HEK293 (cell line): ENCODE results near the gene SDE2.

Source experiments
- CTCF ChIA-PET: fragments of 350-600 bp; formaldehyde crosslinking; extraction: SDS; loops from one replicate; lab custom pipeline; 2021; ENCODE audit warnings: antibody characterized with exemption; lab: Yijun Ruan, JAX
- POLR2A ChIA-PET: fragments of 300-600 bp; formaldehyde crosslinking; extraction: SDS; loops from one replicate; lab custom pipeline; 2020; ENCODE audit warnings: antibody characterized with exemption, inconsistent platforms; lab: Yijun Ruan, JAX
- H3K27ac ChIP-seq: fragments of 200-500 bp; sonication (Bioruptor generic); 2 replicates; pipeline ENCODE4 v1.5.1; 2014; ENCODE audit warnings: low read depth, low read length, control low read depth, inconsistent platforms; ENCODE audit errors: extremely low read depth
- H3K36me3 ChIP-seq, 2 experiments: fragments of 200-500 bp in 1 of 2; sonication (Bioruptor generic) in 1 of 2; 1 replicate in 1 of 2; 2 replicates in 1 of 2; pipeline ENCODE4 v1.5.1; 2014 to 2017; ENCODE audit warnings: inconsistent platforms in 2 of 2, low read length in 2 of 2; ENCODE audit not compliant: control insufficient read depth in 2 of 2, insufficient read depth in 1 of 2
- H3K4me1 ChIP-seq: fragments of 200-500 bp; sonication (Bioruptor generic); 2 replicates; pipeline ENCODE4 v1.5.1; 2014; ENCODE audit warnings: mild to moderate bottlenecking, low read length, inconsistent platforms; ENCODE audit not compliant: control insufficient read depth, insufficient read depth
- H3K4me3 ChIP-seq: 2 replicates; pipeline ENCODE4 v1.5.1; 2011; ENCODE audit warnings: low read depth, mild to moderate bottlenecking, control low read depth, low read length, moderate library complexity
- H3K9me3 ChIP-seq: fragments of 200-500 bp; sonication (Bioruptor generic); 2 replicates; pipeline ENCODE4 v1.5.1; 2014; ENCODE audit warnings: low read depth, low read length, inconsistent platforms; ENCODE audit not compliant: control insufficient read depth, insufficient read depth
- KLF16 ChIP-seq: fragments of 450-650 bp; formaldehyde crosslinking; IDR thresholded peaks from 2 replicates; pipeline ENCODE4 v1.5.1; 2017; ENCODE audit warnings: missing biosample characterization, missing genetic modification characterization
- MZF1 ChIP-seq: fragments of 450-650 bp; formaldehyde crosslinking; IDR thresholded peaks from 2 replicates; pipeline ENCODE4 v1.5.1; 2017; ENCODE audit warnings: missing biosample characterization, missing genetic modification characterization, borderline replicate concordance
- OSR2 ChIP-seq: fragments of 450-650 bp; formaldehyde crosslinking; IDR thresholded peaks from 2 replicates; pipeline ENCODE4 v1.5.1; 2016; ENCODE audit warnings: missing biosample characterization, missing genetic modification characterization
- RBAK ChIP-seq: fragments of 450-650 bp; formaldehyde crosslinking; IDR thresholded peaks from 2 replicates; pipeline ENCODE4 v1.5.1; 2016; ENCODE audit warnings: missing biosample characterization, missing genetic modification characterization
- SALL2 ChIP-seq: fragments of 450-650 bp; formaldehyde crosslinking; IDR thresholded peaks from 2 replicates; pipeline ENCODE4 v1.5.0; 2017; ENCODE audit warnings: missing biosample characterization, mild to moderate bottlenecking, missing genetic modification characterization, borderline replicate concordance
- SCRT2 ChIP-seq: fragments of 450-650 bp; formaldehyde crosslinking; IDR thresholded peaks from 2 replicates; pipeline ENCODE4 v1.5.1; 2016; ENCODE audit warnings: missing biosample characterization, missing genetic modification characterization
- SP3 ChIP-seq: fragments of 450-650 bp; formaldehyde crosslinking; IDR thresholded peaks from 2 replicates; pipeline ENCODE4 v1.5.1; 2016; ENCODE audit warnings: missing biosample characterization, missing genetic modification characterization
- ZBTB20 ChIP-seq: fragments of 450-650 bp; formaldehyde crosslinking; IDR thresholded peaks from 2 replicates; pipeline ENCODE4 v1.5.1; 2016; ENCODE audit warnings: missing biosample characterization, missing genetic modification characterization
- ZBTB21 ChIP-seq: fragments of 450-650 bp; formaldehyde crosslinking; IDR thresholded peaks from 2 replicates; pipeline ENCODE4 v1.5.1; 2017; ENCODE audit warnings: missing biosample characterization, missing genetic modification characterization
- ZFP3 ChIP-seq: fragments of 450-650 bp; formaldehyde crosslinking; IDR thresholded peaks from 2 replicates; pipeline ENCODE4 v1.5.1; 2016; ENCODE audit warnings: low read depth, missing biosample characterization, missing genetic modification characterization
- ZFP41 ChIP-seq: fragments of 450-650 bp; formaldehyde crosslinking; IDR thresholded peaks from 2 replicates; pipeline ENCODE4 v1.5.1; 2016; ENCODE audit warnings: missing biosample characterization, missing genetic modification characterization, borderline replicate concordance
- ZNF138 ChIP-seq: fragments of 450-650 bp; formaldehyde crosslinking; IDR thresholded peaks from 2 replicates; pipeline ENCODE4 v1.5.1; 2016; ENCODE audit warnings: missing biosample characterization, missing genetic modification characterization, borderline replicate concordance
- ZNF140 ChIP-seq: fragments of 450-650 bp; formaldehyde crosslinking; IDR thresholded peaks from 2 replicates; pipeline ENCODE4 v1.5.1; 2016; ENCODE audit warnings: missing biosample characterization, missing genetic modification characterization
- ZNF214 ChIP-seq: fragments of 450-650 bp; formaldehyde crosslinking; IDR thresholded peaks from 2 replicates; pipeline ENCODE4 v1.5.1; 2017; ENCODE audit warnings: missing biosample characterization, mild to moderate bottlenecking, missing genetic modification characterization, borderline replicate concordance
- ZNF221 ChIP-seq: fragments of 450-650 bp; formaldehyde crosslinking; IDR thresholded peaks from 2 replicates; pipeline ENCODE4 v1.5.1; 2017; ENCODE audit warnings: missing biosample characterization, missing genetic modification characterization, borderline replicate concordance
- ZNF292 ChIP-seq: fragments of 450-650 bp; formaldehyde crosslinking; IDR thresholded peaks from 2 replicates; pipeline ENCODE4 v1.5.1; 2016; ENCODE audit warnings: low read depth, missing biosample characterization, missing genetic modification characterization, borderline replicate concordance
- ZNF354C ChIP-seq: fragments of 450-650 bp; formaldehyde crosslinking; IDR thresholded peaks from 2 replicates; pipeline ENCODE4 v1.5.1; 2016; ENCODE audit warnings: missing biosample characterization, missing genetic modification characterization, low read depth, borderline replicate concordance
- ZNF404 ChIP-seq: fragments of 450-650 bp; formaldehyde crosslinking; IDR thresholded peaks from 2 replicates; pipeline ENCODE4 v1.5.1; 2017; ENCODE audit warnings: missing biosample characterization, missing genetic modification characterization
- ZNF426 ChIP-seq: fragments of 450-650 bp; formaldehyde crosslinking; IDR thresholded peaks from 2 replicates; pipeline ENCODE4 v1.5.1; 2017; ENCODE audit warnings: missing biosample characterization, missing genetic modification characterization, mild to moderate bottlenecking, inconsistent platforms, moderate library complexity
- ZNF433 ChIP-seq: fragments of 450-650 bp; formaldehyde crosslinking; IDR thresholded peaks from 2 replicates; pipeline ENCODE4 v1.5.1; 2016; ENCODE audit warnings: missing biosample characterization, missing genetic modification characterization, low read depth
- ZNF555 ChIP-seq: fragments of 450-650 bp; formaldehyde crosslinking; conservative IDR thresholded peaks from 2 replicates; pipeline ENCODE4 v1.5.1; 2017; ENCODE audit warnings: missing biosample characterization, mild to moderate bottlenecking, missing genetic modification characterization, inconsistent platforms
- ZNF626 ChIP-seq: fragments of 450-650 bp; sonication (Bioruptor Pico); formaldehyde crosslinking; IDR thresholded peaks from 2 replicates; pipeline ENCODE4 v1.5.1; 2018; ENCODE audit warnings: missing biosample characterization, missing genetic modification characterization, inconsistent platforms
- ZNF677 ChIP-seq: fragments of 450-650 bp; IDR thresholded peaks from 2 replicates; pipeline ENCODE4 v1.5.0; 2018; ENCODE audit warnings: missing biosample characterization, mild to moderate bottlenecking, missing genetic modification characterization, moderate library complexity
- ZNF701 ChIP-seq: fragments of 450-650 bp; formaldehyde crosslinking; IDR thresholded peaks from 2 replicates; pipeline ENCODE4 v1.5.1; 2016; ENCODE audit warnings: missing biosample characterization, missing genetic modification characterization
- TF ChIP-seq, protein P1 (sequence below): fragments of 450-650 bp; formaldehyde crosslinking; IDR thresholded peaks from 2 replicates; pipeline ENCODE4 v1.5.1; 2016; ENCODE audit warnings: missing biosample characterization, missing genetic modification characterization
- TF ChIP-seq, protein P2 (sequence below): fragments of 450-650 bp; formaldehyde crosslinking; IDR thresholded peaks from 2 replicates; pipeline ENCODE4 v1.5.0; 2017; ENCODE audit warnings: missing biosample characterization, missing genetic modification characterization, borderline replicate concordance
- TF ChIP-seq, protein P3 (sequence below): fragments of 450-650 bp; formaldehyde crosslinking; IDR thresholded peaks from 2 replicates; pipeline ENCODE4 v1.5.1; 2016; ENCODE audit warnings: missing biosample characterization, missing genetic modification characterization
- TF ChIP-seq, protein P4 (sequence below): sonication (generic); formaldehyde crosslinking; IDR thresholded peaks from 2 replicates; pipeline ENCODE4 v1.8.1; 2022; ENCODE audit warnings: mild to moderate bottlenecking, moderate library complexity, missing genetic modification reagents
- TF ChIP-seq, protein P5 (sequence below): fragments of 450-650 bp; formaldehyde crosslinking; IDR thresholded peaks from 2 replicates; pipeline ENCODE4 v1.5.1; 2016; ENCODE audit warnings: missing biosample characterization, missing genetic modification characterization

SDE2 gene

DNA sequence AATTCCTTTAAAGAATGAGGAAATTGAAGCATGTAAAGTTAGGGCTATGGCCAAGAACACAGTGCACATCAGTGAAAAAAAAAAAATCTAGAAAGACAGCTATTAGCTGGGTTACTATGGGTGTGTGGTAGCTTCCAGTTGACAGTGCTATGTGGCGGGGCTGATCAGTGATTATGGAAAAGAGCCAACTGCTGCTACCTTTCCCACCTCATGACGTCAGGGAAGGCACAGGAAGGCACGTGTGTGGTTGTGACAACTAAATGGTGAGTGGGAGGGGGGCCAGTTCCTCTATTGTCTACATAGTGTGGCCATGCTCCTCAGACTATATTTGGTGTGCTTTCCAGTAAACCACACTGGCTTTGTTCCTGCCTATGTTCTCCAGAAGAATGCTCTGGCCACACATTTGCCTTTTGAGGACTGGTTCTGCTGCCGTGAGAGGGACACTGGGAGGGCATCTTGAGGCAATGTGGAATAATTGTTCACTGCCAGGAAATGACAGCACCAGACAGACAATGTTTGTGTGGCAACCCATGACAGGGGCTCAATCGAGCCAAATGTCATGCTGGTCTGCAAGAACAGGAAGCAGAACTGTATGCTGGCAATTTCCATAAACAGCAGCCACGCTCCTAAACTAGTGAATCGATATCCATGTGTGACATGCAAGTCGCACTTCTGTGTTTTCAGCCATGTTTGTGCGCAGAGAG, 3.0 kb upstream of the SDE2 start:
- Histone ChIP-seq H3K4me1 (peaks cover 25% of the 10 kb centered on the region), H3K9me3 (no peaks in the 10 kb centered on the region), H3K36me3 (no peaks in the 10 kb centered on the region; a peak in 1 of 3 replicates), H3K27ac (peak overlapping the region; percentile 51), H3K4me3 (peak overlapping the region; percentile 3; the same call in 1 of the 2 replicates)
- CTCF ChIA-PET, result interaction anchor here (0.6 to 1.3 kb wide), 6 partner anchors 8 to 92 kb away, joined by 3 to 5 read pairs (median 3); no protein-coding TSS in a partner anchor
- POLR2A ChIA-PET, result interaction anchor here (0.6 to 5.9 kb wide), 5 partner anchors 15 to 867 kb away, joined by 3 to 160 read pairs (median 4); partner anchors contain the start of gene H3-3A
- TF ChIP-seq ZNF140, result no peak
- TF ChIP-seq MZF1 (tag by site-specific recombination), result no peak
- no peak for TF ChIP-seq RBAK (tag by site-specific recombination)
- no peak for TF ChIP-seq ZFP3 (tag by site-specific recombination)
- no peak for TF ChIP-seq ZNF138
- TF ChIP-seq, protein P1, sequence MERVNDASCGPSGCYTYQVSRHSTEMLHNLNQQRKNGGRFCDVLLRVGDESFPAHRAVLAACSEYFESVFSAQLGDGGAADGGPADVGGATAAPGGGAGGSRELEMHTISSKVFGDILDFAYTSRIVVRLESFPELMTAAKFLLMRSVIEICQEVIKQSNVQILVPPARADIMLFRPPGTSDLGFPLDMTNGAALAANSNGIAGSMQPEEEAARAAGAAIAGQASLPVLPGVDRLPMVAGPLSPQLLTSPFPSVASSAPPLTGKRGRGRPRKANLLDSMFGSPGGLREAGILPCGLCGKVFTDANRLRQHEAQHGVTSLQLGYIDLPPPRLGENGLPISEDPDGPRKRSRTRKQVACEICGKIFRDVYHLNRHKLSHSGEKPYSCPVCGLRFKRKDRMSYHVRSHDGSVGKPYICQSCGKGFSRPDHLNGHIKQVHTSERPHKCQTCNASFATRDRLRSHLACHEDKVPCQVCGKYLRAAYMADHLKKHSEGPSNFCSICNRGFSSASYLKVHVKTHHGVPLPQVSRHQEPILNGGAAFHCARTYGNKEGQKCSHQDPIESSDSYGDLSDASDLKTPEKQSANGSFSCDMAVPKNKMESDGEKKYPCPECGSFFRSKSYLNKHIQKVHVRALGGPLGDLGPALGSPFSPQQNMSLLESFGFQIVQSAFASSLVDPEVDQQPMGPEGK (tag by site-specific recombination), result peak; percentile 91
- no peak for TF ChIP-seq ZNF677
- peak; percentile 99 for TF ChIP-seq ZBTB21 (tag by site-specific recombination)
- TF ChIP-seq ZNF292 (tag by site-specific recombination), result no peak
- TF ChIP-seq ZNF701 (tag by site-specific recombination), result no peak
- no peak for TF ChIP-seq ZNF221
- TF ChIP-seq ZNF555 (tag by site-specific recombination), result no peak
- no peak for TF ChIP-seq ZNF426 (tag by site-specific recombination)
- no peak for TF ChIP-seq ZNF626 (tag by site-specific recombination)
- TF ChIP-seq, protein P2, sequence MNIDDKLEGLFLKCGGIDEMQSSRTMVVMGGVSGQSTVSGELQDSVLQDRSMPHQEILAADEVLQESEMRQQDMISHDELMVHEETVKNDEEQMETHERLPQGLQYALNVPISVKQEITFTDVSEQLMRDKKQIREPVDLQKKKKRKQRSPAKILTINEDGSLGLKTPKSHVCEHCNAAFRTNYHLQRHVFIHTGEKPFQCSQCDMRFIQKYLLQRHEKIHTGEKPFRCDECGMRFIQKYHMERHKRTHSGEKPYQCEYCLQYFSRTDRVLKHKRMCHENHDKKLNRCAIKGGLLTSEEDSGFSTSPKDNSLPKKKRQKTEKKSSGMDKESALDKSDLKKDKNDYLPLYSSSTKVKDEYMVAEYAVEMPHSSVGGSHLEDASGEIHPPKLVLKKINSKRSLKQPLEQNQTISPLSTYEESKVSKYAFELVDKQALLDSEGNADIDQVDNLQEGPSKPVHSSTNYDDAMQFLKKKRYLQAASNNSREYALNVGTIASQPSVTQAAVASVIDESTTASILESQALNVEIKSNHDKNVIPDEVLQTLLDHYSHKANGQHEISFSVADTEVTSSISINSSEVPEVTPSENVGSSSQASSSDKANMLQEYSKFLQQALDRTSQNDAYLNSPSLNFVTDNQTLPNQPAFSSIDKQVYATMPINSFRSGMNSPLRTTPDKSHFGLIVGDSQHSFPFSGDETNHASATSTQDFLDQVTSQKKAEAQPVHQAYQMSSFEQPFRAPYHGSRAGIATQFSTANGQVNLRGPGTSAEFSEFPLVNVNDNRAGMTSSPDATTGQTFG (tag by site-specific recombination), result no peak
- TF ChIP-seq ZNF214 (tag by site-specific recombination), result no peak
- no peak for TF ChIP-seq ZFP41 (tag by site-specific recombination)
- no peak; the same call in 1 of the 2 replicates for TF ChIP-seq KLF16 (tag by site-specific recombination)
- TF ChIP-seq, protein P3, sequence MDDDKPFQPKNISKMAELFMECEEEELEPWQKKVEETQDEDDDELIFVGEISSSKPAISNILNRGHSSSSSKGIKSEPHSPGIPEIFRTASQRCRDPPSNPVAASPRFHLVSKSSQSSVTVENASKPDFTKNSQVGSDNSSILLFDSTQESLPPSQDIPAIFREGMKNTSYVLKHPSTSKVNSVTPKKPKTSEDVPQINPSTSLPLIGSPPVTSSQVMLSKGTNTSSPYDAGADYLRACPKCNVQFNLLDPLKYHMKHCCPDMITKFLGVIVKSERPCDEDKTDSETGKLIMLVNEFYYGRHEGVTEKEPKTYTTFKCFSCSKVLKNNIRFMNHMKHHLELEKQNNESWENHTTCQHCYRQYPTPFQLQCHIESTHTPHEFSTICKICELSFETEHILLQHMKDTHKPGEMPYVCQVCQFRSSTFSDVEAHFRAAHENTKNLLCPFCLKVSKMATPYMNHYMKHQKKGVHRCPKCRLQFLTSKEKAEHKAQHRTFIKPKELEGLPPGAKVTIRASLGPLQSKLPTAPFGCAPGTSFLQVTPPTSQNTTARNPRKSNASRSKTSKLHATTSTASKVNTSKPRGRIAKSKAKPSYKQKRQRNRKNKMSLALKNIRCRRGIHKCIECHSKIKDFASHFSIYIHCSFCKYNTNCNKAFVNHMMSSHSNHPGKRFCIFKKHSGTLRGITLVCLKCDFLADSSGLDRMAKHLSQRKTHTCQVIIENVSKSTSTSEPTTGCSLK (tag by site-specific recombination), result no peak
- no peak for TF ChIP-seq ZNF354C (tag by site-specific recombination)
- TF ChIP-seq SP3 (tag by site-specific recombination), result no peak; the same call in 1 of the 2 replicates
- TF ChIP-seq, protein P4, sequence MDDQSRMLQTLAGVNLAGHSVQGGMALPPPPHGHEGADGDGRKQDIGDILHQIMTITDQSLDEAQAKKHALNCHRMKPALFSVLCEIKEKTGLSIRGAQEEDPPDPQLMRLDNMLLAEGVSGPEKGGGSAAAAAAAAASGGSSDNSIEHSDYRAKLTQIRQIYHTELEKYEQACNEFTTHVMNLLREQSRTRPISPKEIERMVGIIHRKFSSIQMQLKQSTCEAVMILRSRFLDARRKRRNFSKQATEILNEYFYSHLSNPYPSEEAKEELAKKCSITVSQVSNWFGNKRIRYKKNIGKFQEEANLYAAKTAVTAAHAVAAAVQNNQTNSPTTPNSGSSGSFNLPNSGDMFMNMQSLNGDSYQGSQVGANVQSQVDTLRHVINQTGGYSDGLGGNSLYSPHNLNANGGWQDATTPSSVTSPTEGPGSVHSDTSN (CRISPR knock-in tag), result no peak
- TF ChIP-seq ZBTB20 (tag by site-specific recombination), result peak; percentile 64; the same call in 1 of the 2 replicates
- no peak for TF ChIP-seq ZNF433 (tag by site-specific recombination)
- TF ChIP-seq, protein P5, sequence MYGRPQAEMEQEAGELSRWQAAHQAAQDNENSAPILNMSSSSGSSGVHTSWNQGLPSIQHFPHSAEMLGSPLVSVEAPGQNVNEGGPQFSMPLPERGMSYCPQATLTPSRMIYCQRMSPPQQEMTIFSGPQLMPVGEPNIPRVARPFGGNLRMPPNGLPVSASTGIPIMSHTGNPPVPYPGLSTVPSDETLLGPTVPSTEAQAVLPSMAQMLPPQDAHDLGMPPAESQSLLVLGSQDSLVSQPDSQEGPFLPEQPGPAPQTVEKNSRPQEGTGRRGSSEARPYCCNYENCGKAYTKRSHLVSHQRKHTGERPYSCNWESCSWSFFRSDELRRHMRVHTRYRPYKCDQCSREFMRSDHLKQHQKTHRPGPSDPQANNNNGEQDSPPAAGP (tag by site-specific recombination), result peak; percentile 86
- no peak for TF ChIP-seq ZNF404 (tag by site-specific recombination)
- no peak for TF ChIP-seq SALL2 (tag by site-specific recombination)
- TF ChIP-seq OSR2 (tag by site-specific recombination), result peak; percentile 96
- TF ChIP-seq SCRT2 (tag by site-specific recombination), result 0 out of 2 replicates have a peak, but pooled peaks have one; percentile 8
